Uterus (tissue), 4 donors: Measurements from ENCODE around the gene ATXN7L2. TPM values are rescaled to one million over a fixed set of nuclear protein-coding genes. Genes with fewer than 3 reads are reported as not detected.
A peak's percentile ranks its signal among the peaks of the same experiment; 100 is the strongest.
"Not testable (repeated sequence)": the region's sequence is repeated elsewhere in the genome, so short reads cannot be mapped to it uniquely, and the experiment has no call there.

Experiments used
- DNase-seq, 2 donors: peaks; one replicate each; pipeline ENCODE4 v3.0.0-alpha.2; 2019 to 2020
- H3K27ac ChIP-seq, 2 donors: fragments of 200-600 bp; sonication (generic); 1 replicate in 1 of 2; 2 replicates in 1 of 2; pipeline ENCODE4 v1.5.1; 2016 to 2018
- H3K27me3 ChIP-seq, 2 donors: fragments of 200-600 bp; sonication (generic); one replicate each; pipeline ENCODE4 v1.5.1; 2018 to 2019; ENCODE audit warnings: control low read depth in 1 of 2
- H3K36me3 ChIP-seq, 2 donors: fragments of 200-600 bp; sonication (generic); one replicate each; pipeline ENCODE4 v1.5.1; 2019; ENCODE audit warnings: control low read depth in 1 of 2
- H3K4me1 ChIP-seq, 2 donors: fragments of 200-600 bp; sonication (generic); one replicate each; pipeline ENCODE4 v1.5.1; 2018 to 2019; ENCODE audit warnings: control low read depth in 1 of 2
- H3K4me3 ChIP-seq, 2 donors: fragments of 200-600 bp; sonication (generic); 1 replicate in 1 of 2; 2 replicates in 1 of 2; pipeline ENCODE4 v1.5.1; 2018 to 2019; ENCODE audit warnings: mild to moderate bottlenecking in 1 of 2
- H3K9me3 ChIP-seq, 2 donors: fragments of 200-600 bp; sonication (generic); one replicate each; pipeline ENCODE4 v1.5.1; 2019; ENCODE audit warnings: control low read depth in 1 of 2
- POLR2A ChIP-seq, 2 donors: fragments of 450-650 bp; IDR thresholded peaks; one replicate each; pipeline ENCODE4 v1.6.1; 2016; ENCODE audit warnings: antibody characterized with exemption in 2 of 2, mild to moderate bottlenecking in 1 of 2, moderate library complexity in 1 of 2
- intact Hi-C: fragments of 100-400 bp; cut with DNase I; formaldehyde crosslinking; loops from one replicate; pipeline ENCODE4 v1.15.1; 2023; ENCODE audit warnings: low total_unique reads
- total RNA-seq, 4 donors: library from RNA; depleted of rRNA in 3 of 4; stranded (reverse); fragments of >200 nt in 3 of 4; gene quantifications; one replicate each; pipeline versions ENCODE4 v1.1.0 to v1.2.4, GENCODE V29; 2014 to 2023
- TF ChIP-seq, protein P1 (sequence below), 4 experiments: fragments of 200-600 bp in 2 of 4; fragments of 450-650 bp in 2 of 4; sonication (generic) in 2 of 4; IDR thresholded peaks; one replicate each; pipeline ENCODE4 v1.5.1; 2016 to 2019; ENCODE audit warnings: antibody characterized with exemption in 4 of 4, mild to moderate bottlenecking in 2 of 4, moderate library complexity in 1 of 4
- donor health status: DM: yes; HTN: yes; CAD: no.

ATXN7L2 gene
- total RNA-seq, 4 donors from 2014 or later: 4.1 to 6.7 (median 4.7) TPM

GRCh38 chr1:109444346-109444745 lies 39.4 kb upstream of the ATXN7L2 start:
- H3K36me3 ChIP-seq: no peaks in the 10 kb centered on the region
- no peak overlapping the region for H3K27ac ChIP-seq
- intact Hi-C loops: no loop called here
- no peaks in the 10 kb centered on the region for H3K4me1 ChIP-seq
- H3K4me3 ChIP-seq: no peak overlapping the region
- no peaks in the 10 kb centered on the region for H3K27me3 ChIP-seq
- DNase-seq: no peak
- no peaks in the 10 kb centered on the region for H3K9me3 ChIP-seq
- no peak for TF ChIP-seq POLR2A (IDR thresholded peaks at IDR 0.05)
- TF ChIP-seq, protein P1, sequence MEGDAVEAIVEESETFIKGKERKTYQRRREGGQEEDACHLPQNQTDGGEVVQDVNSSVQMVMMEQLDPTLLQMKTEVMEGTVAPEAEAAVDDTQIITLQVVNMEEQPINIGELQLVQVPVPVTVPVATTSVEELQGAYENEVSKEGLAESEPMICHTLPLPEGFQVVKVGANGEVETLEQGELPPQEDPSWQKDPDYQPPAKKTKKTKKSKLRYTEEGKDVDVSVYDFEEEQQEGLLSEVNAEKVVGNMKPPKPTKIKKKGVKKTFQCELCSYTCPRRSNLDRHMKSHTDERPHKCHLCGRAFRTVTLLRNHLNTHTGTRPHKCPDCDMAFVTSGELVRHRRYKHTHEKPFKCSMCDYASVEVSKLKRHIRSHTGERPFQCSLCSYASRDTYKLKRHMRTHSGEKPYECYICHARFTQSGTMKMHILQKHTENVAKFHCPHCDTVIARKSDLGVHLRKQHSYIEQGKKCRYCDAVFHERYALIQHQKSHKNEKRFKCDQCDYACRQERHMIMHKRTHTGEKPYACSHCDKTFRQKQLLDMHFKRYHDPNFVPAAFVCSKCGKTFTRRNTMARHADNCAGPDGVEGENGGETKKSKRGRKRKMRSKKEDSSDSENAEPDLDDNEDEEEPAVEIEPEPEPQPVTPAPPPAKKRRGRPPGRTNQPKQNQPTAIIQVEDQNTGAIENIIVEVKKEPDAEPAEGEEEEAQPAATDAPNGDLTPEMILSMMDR (IDR thresholded peaks at IDR 0.05): no peak

DNA sequence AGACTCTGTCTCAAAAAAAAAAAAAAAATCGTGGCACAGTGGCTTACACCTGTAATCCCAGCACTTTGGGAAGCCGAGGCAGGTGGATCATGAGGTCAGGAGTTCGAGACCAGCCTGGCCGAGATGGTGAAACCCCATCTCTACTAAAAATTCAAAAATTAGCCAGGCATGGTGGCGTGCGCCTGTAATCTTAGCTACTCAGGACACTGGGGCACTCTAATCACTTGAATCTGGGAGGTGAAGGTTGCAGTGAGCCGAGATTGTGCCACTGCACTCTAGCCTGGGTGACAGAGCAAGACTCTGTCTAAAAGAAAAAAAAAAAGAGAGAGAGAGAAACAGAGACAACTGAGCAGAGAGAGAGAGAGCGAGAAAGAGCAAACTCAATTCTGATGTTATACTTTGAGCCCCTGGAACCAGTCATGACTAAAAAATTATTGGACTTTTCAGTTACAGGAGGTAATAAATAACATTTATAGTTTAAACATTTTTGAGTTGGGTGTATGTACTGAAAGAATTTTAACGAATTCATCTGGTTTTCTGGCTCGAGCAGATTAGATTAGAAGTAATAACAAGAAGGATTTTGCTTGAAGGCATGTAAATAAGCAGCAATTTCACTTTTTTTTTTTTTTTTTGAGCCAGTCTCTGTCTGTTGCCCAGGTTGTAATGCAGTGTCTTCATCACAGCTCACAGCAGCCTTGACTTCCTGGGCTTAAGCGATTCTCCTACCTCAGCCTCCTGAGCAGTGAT lies 37.6 kb upstream of the ATXN7L2 start:
- H3K36me3 ChIP-seq, H3K4me3 ChIP-seq, H3K27me3 ChIP-seq, DNase-seq, intact Hi-C loops, H3K4me1 ChIP-seq, H3K9me3 ChIP-seq: not testable (repeated sequence)
- peak overlapping the region; percentile 8 to 63 for H3K27ac ChIP-seq

DNA sequence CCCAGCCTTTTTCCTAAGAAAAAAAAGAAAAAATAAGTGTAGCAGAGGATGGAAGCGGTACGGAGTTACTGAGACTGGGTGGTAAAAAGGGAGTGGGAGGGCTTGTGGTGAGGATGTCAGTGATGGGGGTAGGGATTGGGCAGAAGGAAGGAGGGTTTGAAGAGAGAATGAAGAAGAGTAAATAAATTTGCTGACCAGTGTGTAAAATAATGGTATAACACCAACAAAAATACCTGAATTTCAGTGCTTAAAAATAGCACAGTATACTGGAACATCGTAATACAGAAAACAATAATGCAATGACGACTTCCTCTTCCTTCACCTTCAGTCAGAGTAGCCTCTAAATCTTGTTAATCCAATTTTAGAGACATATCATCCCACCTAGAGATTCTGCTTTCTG lies 36.2 kb upstream of the ATXN7L2 start:
- TF ChIP-seq, protein P1 (IDR thresholded peaks at IDR 0.05): no peak
- TF ChIP-seq POLR2A (IDR thresholded peaks at IDR 0.05): no peak
- intact Hi-C loops: no loop called here
- no peak for DNase-seq

DNA sequence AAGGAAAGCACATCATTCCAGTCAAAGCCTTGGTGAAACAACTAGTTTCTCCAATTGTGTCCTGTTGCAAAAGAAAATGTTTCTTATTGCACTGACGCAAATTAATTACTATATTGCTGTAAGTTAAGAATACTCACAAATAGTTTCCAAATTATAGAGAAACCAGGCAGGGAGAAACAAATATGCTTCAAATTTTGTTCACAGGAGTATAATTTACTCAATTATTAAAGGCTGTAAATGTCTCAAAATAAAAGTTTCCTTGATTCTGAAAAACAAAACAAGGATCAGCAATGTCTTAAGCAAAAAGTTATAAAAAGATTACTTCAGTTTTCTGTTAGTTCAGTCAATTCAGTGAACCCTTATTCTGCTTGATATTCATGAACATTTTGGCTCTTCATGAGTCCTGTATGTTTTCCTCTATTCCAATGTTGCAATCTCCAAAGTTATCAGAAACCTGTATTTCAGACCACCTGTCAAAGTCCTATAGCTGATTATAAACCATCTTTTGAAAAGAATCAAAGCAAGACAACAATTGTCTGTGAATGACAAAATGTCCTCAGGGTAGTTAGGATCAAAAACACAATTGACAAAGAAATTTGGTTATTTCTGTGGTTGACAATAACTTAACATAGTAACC lies 29.1 kb upstream of the ATXN7L2 start:
- TF ChIP-seq POLR2A (IDR thresholded peaks at IDR 0.05): no peak
- TF ChIP-seq, protein P1 (IDR thresholded peaks at IDR 0.05): no peak

More for the DNA sequence above, 36.2 kb upstream of the ATXN7L2 start:
- H3K27ac ChIP-seq: no peak overlapping the region
- no peaks in the 10 kb centered on the region for H3K4me1 ChIP-seq
- H3K36me3 ChIP-seq: no peaks in the 10 kb centered on the region
- no peaks in the 10 kb centered on the region for H3K9me3 ChIP-seq
- no peak overlapping the region for H3K4me3 ChIP-seq
- no peaks in the 10 kb centered on the region for H3K27me3 ChIP-seq

GRCh38 chr1:109457819-109458218 lies 25.9 kb upstream of the ATXN7L2 start:
- Histone ChIP-seq H3K27ac (no peak overlapping the region), H3K9me3 (no peaks in the 10 kb centered on the region), H3K4me3 (no peak overlapping the region), H3K36me3 (no peaks in the 10 kb centered on the region), H3K27me3 (no peaks in the 10 kb centered on the region), H3K4me1 (no peaks in the 10 kb centered on the region)
- TF ChIP-seq, protein P1 (IDR thresholded peaks at IDR 0.05): no peak
- TF ChIP-seq POLR2A (IDR thresholded peaks at IDR 0.05): no peak
- intact Hi-C loops: no loop called here
- no peak for DNase-seq

More for the DNA sequence above, 29.1 kb upstream of the ATXN7L2 start:
- Histone ChIP-seq H3K4me1 (no peaks in the 10 kb centered on the region), H3K4me3 (no peak overlapping the region), H3K27ac (no peak overlapping the region), H3K36me3 (no peaks in the 10 kb centered on the region), H3K9me3 (no peaks in the 10 kb centered on the region), H3K27me3 (no peaks in the 10 kb centered on the region)
- no peak for DNase-seq
- intact Hi-C loops: no loop called here
